ENCODE data around the gene USP15. TPM values are rescaled to one million over a fixed set of nuclear protein-coding genes. Genes with fewer than 3 reads are reported as not detected.

Gene USP15
- total and polyA plus RNA-seq, 2 donors (not counting 1 experiment from before 2014, with no cell fraction given), result 116 to 182 TPM

- H4K20me1 ChIP-seq (ENCODE audit: control insufficient read depth, insufficient read depth, low read length, poor library complexity, severe bottlenecking), result peaks cover 42% of the 10 kb centered on the region
- H3K9ac ChIP-seq (ENCODE audit: low read length), result no peak overlapping the region
- H2AFZ ChIP-seq (ENCODE audit: insufficient read depth, low read depth, low read length, poor library complexity, severe bottlenecking), result no peak overlapping the region
- TF ChIP-seq CTCF (IDR thresholded peaks at IDR 0.05) (no peak), EZH2 (IDR thresholded peaks at IDR 0.05; ENCODE audit: borderline replicate concordance, insufficient read depth, low read depth, low read length, poor library complexity, severe bottlenecking) (no peak)
- H3K79me2 ChIP-seq (ENCODE audit: control insufficient read depth, insufficient read depth, low read length), result peaks cover 96% of the 10 kb centered on the region
- H3K9me3 ChIP-seq (ENCODE audit: control extremely low read depth in 1 of 3, control insufficient read depth in 2 of 3, insufficient read depth in 1 of 3, low read length in 2 of 3), result peaks cover 0 to 5% (median 4%) of the 10 kb centered on the region in 3 donors
- peaks cover 41% of the 10 kb centered on the region for H3K4me1 Mint-ChIP-seq
- no peaks in the 10 kb centered on the region for H3K27me3 Mint-ChIP-seq
- no peak overlapping the region for H3K4me3 ChIP-seq (ENCODE audit: control extremely low read depth in 1 of 5, extremely low read depth in 1 of 5, insufficient read depth in 1 of 5, low read depth in 2 of 5, low read length in 4 of 5)
- intact Hi-C loops (cut with micrococcal nuclease), result loop anchor here (10.0 kb wide), 1 partner anchor 54 kb away; no protein-coding TSS in a partner anchor
- ATAC-seq (ENCODE audit: low read depth) (no peak), DNase-seq (no peak)
- H3K27ac Mint-ChIP-seq, result no peak overlapping the region
- POLR2A ChIA-PET, result no interaction called here
- H3K4me1 ChIP-seq (ENCODE audit: control insufficient read depth in 2 of 2, insufficient read depth in 2 of 2, low read length in 2 of 2), result no peaks in the 10 kb centered on the region
- no peak overlapping the region for H3K4me3 Mint-ChIP-seq
- no peak overlapping the region for H3K4me2 ChIP-seq (replicated peaks; ENCODE audit: low read depth, low read length, poor library complexity, severe bottlenecking)
- peaks cover 7 to 58% of the 10 kb centered on the region in 2 experiments for H3K36me3 ChIP-seq (replicated peaks in 1 of 2; ENCODE audit: control extremely low read depth in 1 of 2, control insufficient read depth in 1 of 2, extremely low read depth in 1 of 2, insufficient read depth in 2 of 2, low read length in 1 of 2)
- WGBS (ENCODE audit: insufficient coverage), result no CpG with 5 or more reads among the region's 6 CpGs
- H3K9me3 Mint-ChIP-seq (ENCODE audit: insufficient read depth), result peaks cover 9% of the 10 kb centered on the region
- no peaks in the 10 kb centered on the region for H3K27me3 ChIP-seq (replicated peaks in 1 of 4; ENCODE audit: control extremely low read depth in 1 of 4, control insufficient read depth in 3 of 4, insufficient read depth in 4 of 4, low read length in 3 of 4)
- H3K27ac ChIP-seq (ENCODE audit: low read length in 2 of 2), result no peak overlapping the region
- CTCF ChIA-PET, result no interaction called here
These were observed 41.0 kb downstream of the USP15 start for GRCh38 chr12:62301080-62301798.

- H3K27ac Mint-ChIP-seq, result no peak overlapping the region
- TF ChIP-seq EZH2 (IDR thresholded peaks at IDR 0.05; ENCODE audit: borderline replicate concordance, insufficient read depth, low read depth, low read length, poor library complexity, severe bottlenecking), result no peak
- TF ChIP-seq CTCF (IDR thresholded peaks at IDR 0.05), result no peak
- no CpG with 5 or more reads among the region's 1 CpG for WGBS (ENCODE audit: insufficient coverage)
- H3K27me3 ChIP-seq (replicated peaks in 1 of 4; ENCODE audit: control extremely low read depth in 1 of 4, control insufficient read depth in 3 of 4, insufficient read depth in 4 of 4, low read length in 3 of 4), result no peaks in the 10 kb centered on the region
- H3K9ac ChIP-seq (ENCODE audit: low read length), result no peak overlapping the region
- no peak overlapping the region for H3K4me3 Mint-ChIP-seq
- no peak overlapping the region for H2AFZ ChIP-seq (ENCODE audit: insufficient read depth, low read depth, low read length, poor library complexity, severe bottlenecking)
- no peak overlapping the region for H3K4me3 ChIP-seq (ENCODE audit: control extremely low read depth in 1 of 5, extremely low read depth in 1 of 5, insufficient read depth in 1 of 5, low read depth in 2 of 5, low read length in 4 of 5)
- CTCF ChIA-PET, result no interaction called here
- H3K4me2 ChIP-seq (replicated peaks; ENCODE audit: low read depth, low read length, poor library complexity, severe bottlenecking), result no peak overlapping the region
- no peak overlapping the region for H3K27ac ChIP-seq (ENCODE audit: low read length in 2 of 2)
- peaks cover 96% of the 10 kb centered on the region for H3K79me2 ChIP-seq (ENCODE audit: control insufficient read depth, insufficient read depth, low read length)
- POLR2A ChIA-PET, result no interaction called here
- ATAC-seq (ENCODE audit: low read depth), result no peak
- no peaks in the 10 kb centered on the region for H3K4me1 ChIP-seq (ENCODE audit: control insufficient read depth in 2 of 2, insufficient read depth in 2 of 2, low read length in 2 of 2)
- H3K27me3 Mint-ChIP-seq, result no peaks in the 10 kb centered on the region
- no peak for DNase-seq
- peaks cover 7 to 58% of the 10 kb centered on the region in 2 experiments for H3K36me3 ChIP-seq (replicated peaks in 1 of 2; ENCODE audit: control extremely low read depth in 1 of 2, control insufficient read depth in 1 of 2, extremely low read depth in 1 of 2, insufficient read depth in 2 of 2, low read length in 1 of 2)
- H3K9me3 Mint-ChIP-seq (ENCODE audit: insufficient read depth), result peaks cover 9% of the 10 kb centered on the region
- intact Hi-C loops (cut with micrococcal nuclease), result loop anchor here (10.0 kb wide), 1 partner anchor 53 kb away; no protein-coding TSS in a partner anchor
- peaks cover 41% of the 10 kb centered on the region for H4K20me1 ChIP-seq (ENCODE audit: control insufficient read depth, insufficient read depth, low read length, poor library complexity, severe bottlenecking)
- peaks cover 0 to 5% (median 4%) of the 10 kb centered on the region in 3 donors for H3K9me3 ChIP-seq (ENCODE audit: control extremely low read depth in 1 of 3, control insufficient read depth in 2 of 3, insufficient read depth in 1 of 3, low read length in 2 of 3)
- H3K4me1 Mint-ChIP-seq, result peaks cover 35% of the 10 kb centered on the region
These were observed 41.6 kb downstream of the USP15 start for GRCh38 chr12:62301799-62302133.
